HepG2 (cell line): ENCODE data around the gene TMEM178A. TPM values are rescaled to one million over a fixed set of nuclear protein-coding genes. Genes with fewer than 3 reads are reported as not detected.

Experiments used
- ATAC-seq: fragments of 200-7000 bp; cut with Tn5 transposase; 3 replicates; pipeline ENCODE4 v1.9.1; 2020; ENCODE audit warnings: mild to moderate bottlenecking, moderate library complexity
- BruUV-seq: library from RNA; stranded (reverse); fragments of 400-500 nt; replicated peaks from 2 replicates; lab custom pipeline; 2021; lab: Mats Ljungman, UMichigan
- CTCF ChIA-PET: fragments of 300-600 bp; formaldehyde crosslinking; extraction: SDS; loops from one replicate; lab custom pipeline; 2021; ENCODE audit warnings: low total read pairs, inconsistent platforms, low intra/inter-chr PET ratio; lab: Yijun Ruan, JAX
- POLR2A ChIA-PET: fragments of 350-600 bp; sonication (Branson Sonifier 250); formaldehyde crosslinking; loops from one replicate; lab custom pipeline; 2020; ENCODE audit warnings: antibody characterized with exemption, inconsistent platforms; lab: Yijun Ruan, JAX
- DNase-seq: peaks from one replicate; pipeline ENCODE4 v3.0.0-alpha.2; 2015; ENCODE audit warnings: low spot score
- FAIRE-seq: peaks from 3 replicates; lab custom pipeline; 2011; peaks lifted over from hg19 to GRCh38; lab: Jason Lieb, UNC
- H2AFZ ChIP-seq: one replicate; pipeline ENCODE4 v1.6.1; 2011; ENCODE audit warnings: low read length, inconsistent platforms
- H3K27ac ChIP-seq: fragments of 300-600 bp; 3 replicates; pipeline ENCODE4 v1.8.0; 2011; ENCODE audit warnings: mixed run types, mild to moderate bottlenecking, mixed read lengths, low read length, inconsistent platforms; ENCODE audit not compliant: insufficient read depth; ENCODE audit errors: extremely low read length
- H3K27me3 ChIP-seq, 2 experiments: fragments of 200-600 bp in 1 of 2; 2 replicates in 1 of 2; 3 replicates in 1 of 2; pipeline versions ENCODE4 v1.6.0 to v1.8.0; 2011; ENCODE audit warnings: low read length in 2 of 2, mild to moderate bottlenecking in 2 of 2, moderate library complexity in 2 of 2, inconsistent platforms in 1 of 2; ENCODE audit not compliant: insufficient read depth in 2 of 2, control insufficient read depth in 1 of 2
- H3K36me3 ChIP-seq, 2 experiments: fragments of 200-600 bp in 1 of 2; replicated peaks in 1 of 2; 2 replicates in 1 of 2; 3 replicates in 1 of 2; pipeline versions ENCODE4 v1.5.1 to v1.8.0; 2011; ENCODE audit warnings: low read length in 2 of 2, inconsistent platforms in 1 of 2; ENCODE audit not compliant: insufficient read depth in 2 of 2, control insufficient read depth in 1 of 2
- H3K4me1 ChIP-seq: 2 replicates; pipeline ENCODE4 v1.5.1; 2012; ENCODE audit warnings: low read length, inconsistent platforms; ENCODE audit not compliant: insufficient read depth
- H3K4me2 ChIP-seq: 2 replicates; pipeline ENCODE4 v1.6.0; 2011; ENCODE audit warnings: low read depth, low read length, inconsistent platforms
- H3K4me3 ChIP-seq, 3 experiments: fragments of 200-600 bp in 1 of 3; sonication (generic), shearing (Covaris generic) in 1 of 3; replicated peaks in 1 of 3; 2 replicates each; pipeline ENCODE4 v1.5.1; 2011 to 2016; ENCODE audit warnings: low read length in 3 of 3, inconsistent platforms in 2 of 3, low read depth in 2 of 3, mild to moderate bottlenecking in 2 of 3, control low read depth in 1 of 3, mixed read lengths in 1 of 3; ENCODE audit not compliant: insufficient read depth in 1 of 3
- H3K79me2 ChIP-seq: one replicate; pipeline ENCODE4 v1.6.1; 2011; ENCODE audit warnings: low read length, inconsistent platforms; ENCODE audit not compliant: insufficient read depth
- H3K9ac ChIP-seq: 2 replicates; pipeline ENCODE4 v1.6.0; 2011; ENCODE audit warnings: mild to moderate bottlenecking, low read depth, low read length, inconsistent platforms; ENCODE audit not compliant: insufficient read depth
- H3K9me3 ChIP-seq: 2 replicates; pipeline ENCODE4 v1.5.1; 2012; ENCODE audit warnings: mild to moderate bottlenecking, low read length
- H4K20me1 ChIP-seq: 2 replicates; pipeline ENCODE4 v1.6.0; 2011; ENCODE audit warnings: inconsistent platforms, mild to moderate bottlenecking, low read length, moderate library complexity; ENCODE audit not compliant: insufficient read depth
- ARID5B ChIP-seq: IDR thresholded peaks from 2 replicates; pipeline ENCODE4 v1.4.0; 2020; ENCODE audit warnings: mild to moderate bottlenecking, missing genetic modification reagents
- BCL6 ChIP-seq: IDR thresholded peaks from 2 replicates; pipeline ENCODE4 v1.6.1; 2016; ENCODE audit warnings: missing genetic modification reagents, missing compliant biosample characterization
- CEBPZ ChIP-seq: IDR thresholded peaks from 2 replicates; pipeline ENCODE4 v1.6.1; 2012; ENCODE audit warnings: low read length, improper control_type of control experiment
- HNF4A ChIP-seq: sonication (generic); formaldehyde crosslinking; IDR thresholded peaks from 2 replicates; pipeline ENCODE4 v1.4.0; 2020; ENCODE audit warnings: missing genetic modification reagents
- KLF15 ChIP-seq: sonication (generic); formaldehyde crosslinking; IDR thresholded peaks from 2 replicates; pipeline ENCODE4 v1.8.1; 2023; ENCODE audit warnings: borderline replicate concordance, mild to moderate bottlenecking, inconsistent platforms, missing genetic modification reagents, mixed read lengths
- MYC ChIP-seq: sonication (generic); formaldehyde crosslinking; IDR thresholded peaks from 2 replicates; pipeline ENCODE4 v1.9.0; 2021; ENCODE audit warnings: missing genetic modification reagents, borderline replicate concordance
- NFIC ChIP-seq: IDR thresholded peaks from 2 replicates; pipeline ENCODE4 v1.6.1; 2012; ENCODE audit warnings: mild to moderate bottlenecking, low read length, inconsistent platforms
- PAXIP1 ChIP-seq: sonication (generic); formaldehyde crosslinking; conservative IDR thresholded peaks from 2 replicates; pipeline ENCODE4 v1.4.0; 2020; ENCODE audit warnings: mild to moderate bottlenecking, missing genetic modification reagents, moderate library complexity
- SOX13 ChIP-seq, 3 experiments: fragments of 450-650 bp in 1 of 3; sonication (generic) in 1 of 3; formaldehyde crosslinking in 1 of 3; IDR thresholded peaks in 2 of 3; conservative IDR thresholded peaks in 1 of 3; 2 replicates each; pipeline versions ENCODE4 v1.5.0 to v1.6.1; 2016 to 2020; ENCODE audit warnings: antibody characterized with exemption in 1 of 3, mild to moderate bottlenecking in 1 of 3, missing compliant biosample characterization in 1 of 3, missing genetic modification reagents in 1 of 3, moderate library complexity in 1 of 3
- ZNF343 ChIP-seq: sonication (generic); formaldehyde crosslinking; IDR thresholded peaks from 2 replicates; pipeline ENCODE4 v1.4.0; 2020; ENCODE audit warnings: mild to moderate bottlenecking, missing genetic modification reagents
- ZNF431 ChIP-seq: sonication (generic); formaldehyde crosslinking; IDR thresholded peaks from 2 replicates; pipeline ENCODE4 v1.9.0; 2022; ENCODE audit warnings: missing genetic modification reagents, low read depth, mild to moderate bottlenecking, borderline replicate concordance
- ZNF432 ChIP-seq: sonication (generic); formaldehyde crosslinking; IDR thresholded peaks from 2 replicates; pipeline ENCODE4 v1.5.0; 2020; ENCODE audit warnings: missing genetic modification reagents, mild to moderate bottlenecking, borderline replicate concordance
- WGBS: methylation state at CpG from one replicate; pipeline ENCODE4 v1.1.6; 2017; ENCODE audit warnings: low lambda C conversion rate; 5-methylcytosine and 5-hydroxymethylcytosine counted together
- in situ Hi-C: cut with HindIII; loops from 2 replicates; pipeline ENCODE4 v1.10.0; 2017; ENCODE audit warnings: low pct_unique_long_range_greater_than_20kb; ENCODE audit not compliant: extremely low pct_ligation_motif_present
- intact Hi-C: fragments of 100-400 bp; cut with micrococcal nuclease; formaldehyde crosslinking; loops from one replicate; pipeline ENCODE4 v1.10.0; 2022; ENCODE audit not compliant: unreplicated experiment
- polyA plus RNA-seq, 8 experiments: library from polyadenylated mRNA; depleted of rRNA in 3 of 8; stranded (reverse) in 7 of 8; unstranded in 1 of 8; fragments of >200 nt; fragmentation: Illumina TruSeq in 4 of 8; extraction: Trizol in 4 of 8; gene quantifications; 2 replicates each; pipeline versions ENCODE4 v1.2.1 to v1.2.3, GENCODE V29; 2011 to 2016; ENCODE audit warnings: low read depth in 4 of 8, missing spikeins in 1 of 8, mixed read lengths in 1 of 8; ENCODE audit not compliant: insufficient read depth in 1 of 8
- total RNA-seq, 5 experiments: library from RNA; depleted of rRNA; stranded (reverse); fragments of >200 nt; fragmentation: Illumina TruSeq; extraction: Trizol; gene quantifications; 2 replicates each; pipeline ENCODE4 v1.2.3, GENCODE V29; 2016; ENCODE audit warnings: low read depth in 1 of 5

TMEM178A gene
- total and polyA plus RNA-seq, 2 of the 13 experiments (the other 11 are each of a cell fraction or from before 2014, with no cell fraction given) = 0.38 to 3.3 TPM

GRCh38 chr2:39704540-39704939 lies 38.8 kb downstream of the TMEM178A start:
- peaks cover 0 to 3% of the 10 kb centered on the region in 2 experiments; a peak in 1 of 5 replicates for H3K27me3 ChIP-seq
- DNase-seq (peak; percentile 65), ATAC-seq (peak; percentile 62), FAIRE-seq (no peak)
- H3K4me3 ChIP-seq = no peak overlapping the region
- intact Hi-C loops (loop anchor here (2.0 kb wide), 1 partner anchor 14 kb away; no protein-coding TSS in a partner anchor), in situ Hi-C loops (no loop called here)
- WGBS = 2% methylated on average over 3 of the region's 3 CpGs
- peaks cover 17% of the 10 kb centered on the region for H3K9me3 ChIP-seq
- no peak overlapping the region for H3K9ac ChIP-seq
- H4K20me1 ChIP-seq = no peaks in the 10 kb centered on the region
- H3K27ac ChIP-seq = no peak overlapping the region
- no peaks in the 10 kb centered on the region for H3K36me3 ChIP-seq
- H3K79me2 ChIP-seq = no peaks in the 10 kb centered on the region
- peak overlapping the region; percentile 33 for H3K4me2 ChIP-seq
- BruUV-seq = no TSS peak
- POLR2A ChIA-PET = no interaction called here
- CTCF ChIA-PET = no interaction called here
- H3K4me1 ChIP-seq = peaks cover 26% of the 10 kb centered on the region
- no peak overlapping the region for H2AFZ ChIP-seq
- no peak for TF ChIP-seq ZNF432 (CRISPR knock-in tag)
- TF ChIP-seq KLF15 (CRISPR knock-in tag) = no peak
- TF ChIP-seq ZNF431 (CRISPR knock-in tag) = no peak
- TF ChIP-seq ARID5B (CRISPR knock-in tag) = peak; percentile 34; the same call in 1 of the 2 replicates
- 0 out of 2 replicates have a peak, but pooled peaks have one; percentile 27 for TF ChIP-seq NFIC
- peak; percentile 40 for TF ChIP-seq PAXIP1 (CRISPR knock-in tag)
- no peak for TF ChIP-seq SOX13 (IDR thresholded peaks at IDR 0.05)
- peak in 1 of 2 experiments; percentile 35; a peak in 1 of 4 replicates for TF ChIP-seq SOX13 (CRISPR knock-in tag; conservative IDR thresholded peaks at IDR 0.05 in 1 of 2, IDR thresholded peaks at IDR 0.05 in 1 of 2)
- TF ChIP-seq CEBPZ = no peak
- TF ChIP-seq HNF4A = peak; percentile 56
- TF ChIP-seq ZNF343 (CRISPR knock-in tag) = no peak
- peak; percentile 92 for TF ChIP-seq BCL6
- no peak for TF ChIP-seq MYC (CRISPR knock-in tag)
